ENCODE data around the gene TTC27. TPM values are rescaled to one million over a fixed set of nuclear protein-coding genes. Genes with fewer than 3 reads are reported as not detected.

Gene TTC27
- total and polyA plus RNA-seq, 4 donors = 11.8 to 20.3 (median 15.7) TPM

- whole genome bisulfite sequencing (ENCODE audit: insufficient coverage) = 75% methylated on average over 7 of the region's 11 CpGs
- no peak for DNase-seq (ENCODE audit: low read depth in 4 of 6, low spot score in 6 of 6)
- H3K27ac ChIP-seq (ENCODE audit: low read depth, low read length) = no peak overlapping the region
- no peaks in the 10 kb centered on the region for H3K9me3 ChIP-seq (ENCODE audit: control insufficient read depth, insufficient read depth, low read length)
- H3K27me3 ChIP-seq (ENCODE audit: control insufficient read depth, insufficient read depth, low read length) = no peaks in the 10 kb centered on the region
- no peaks in the 10 kb centered on the region for H3K4me1 ChIP-seq (ENCODE audit: control insufficient read depth, insufficient read depth, low read length)
- no peaks in the 10 kb centered on the region for H3K36me3 ChIP-seq (ENCODE audit: control insufficient read depth, insufficient read depth, low read length)
- H3K4me3 ChIP-seq (ENCODE audit: low read depth, low read length) = no peak overlapping the region
Measured at GRCh38 chr2:32758232-32758631, 130.4 kb downstream of the TTC27 start.

- DNase-seq (ENCODE audit: low read depth in 4 of 6, low spot score in 6 of 6) = no peak
- Histone ChIP-seq H3K27me3 (ENCODE audit: control insufficient read depth, insufficient read depth, low read length) (no peaks in the 10 kb centered on the region), H3K4me3 (ENCODE audit: low read depth, low read length) (no peak overlapping the region), H3K36me3 (ENCODE audit: control insufficient read depth, insufficient read depth, low read length) (no peaks in the 10 kb centered on the region), H3K9me3 (ENCODE audit: control insufficient read depth, insufficient read depth, low read length) (no peaks in the 10 kb centered on the region), H3K27ac (ENCODE audit: low read depth, low read length) (no peak overlapping the region), H3K4me1 (ENCODE audit: control insufficient read depth, insufficient read depth, low read length) (no peaks in the 10 kb centered on the region)
- WGBS (ENCODE audit: insufficient coverage) = 62% methylated on average over 1 of the region's 4 CpGs
Measured at GRCh38 chr2:32760628-32761027, 132.8 kb downstream of the TTC27 start.

- no peaks in the 10 kb centered on the region for H3K9me3 ChIP-seq (ENCODE audit: control insufficient read depth, insufficient read depth, low read length)
- H3K36me3 ChIP-seq (ENCODE audit: control insufficient read depth, insufficient read depth, low read length) = no peaks in the 10 kb centered on the region
- no peaks in the 10 kb centered on the region for H3K27me3 ChIP-seq (ENCODE audit: control insufficient read depth, insufficient read depth, low read length)
- no peaks in the 10 kb centered on the region for H3K4me1 ChIP-seq (ENCODE audit: control insufficient read depth, insufficient read depth, low read length)
- H3K27ac ChIP-seq (ENCODE audit: low read depth, low read length) = no peak overlapping the region
- no peak overlapping the region for H3K4me3 ChIP-seq (ENCODE audit: low read depth, low read length)
- 94% methylated on average over 1 of the region's 1 CpG for WGBS (ENCODE audit: insufficient coverage)
- no peak for DNase-seq (ENCODE audit: low read depth in 4 of 6, low spot score in 6 of 6)
Measured at GRCh38 chr2:32768387-32769174, 140.7 kb downstream of the TTC27 start.

GRCh38 chr2:32770360-32770759, 142.5 kb downstream of the TTC27 start:
- Histone ChIP-seq H3K4me1 (ENCODE audit: control insufficient read depth, insufficient read depth, low read length) (no peaks in the 10 kb centered on the region), H3K9me3 (ENCODE audit: control insufficient read depth, insufficient read depth, low read length) (no peaks in the 10 kb centered on the region), H3K4me3 (ENCODE audit: low read depth, low read length) (no peak overlapping the region), H3K27me3 (ENCODE audit: control insufficient read depth, insufficient read depth, low read length) (no peaks in the 10 kb centered on the region), H3K27ac (ENCODE audit: low read depth, low read length) (no peak overlapping the region), H3K36me3 (ENCODE audit: control insufficient read depth, insufficient read depth, low read length) (no peaks in the 10 kb centered on the region)
- DNase-seq (ENCODE audit: low read depth in 4 of 6, low spot score in 6 of 6) = no peak
- WGBS (ENCODE audit: insufficient coverage) = no CpG with 5 or more reads among the region's 5 CpGs

GRCh38 chr2:32772638-32773447, 145.0 kb downstream of the TTC27 start:
- H3K9me3 ChIP-seq (ENCODE audit: control insufficient read depth, insufficient read depth, low read length) = no peaks in the 10 kb centered on the region
- peak; percentile 36 to 91 (median 51) for DNase-seq (ENCODE audit: low read depth in 4 of 6, low spot score in 6 of 6)
- H3K4me1 ChIP-seq (ENCODE audit: control insufficient read depth, insufficient read depth, low read length) = no peaks in the 10 kb centered on the region
- 26% methylated on average over 3 of the region's 6 CpGs for WGBS (ENCODE audit: insufficient coverage)
- H3K27ac ChIP-seq (ENCODE audit: low read depth, low read length) = no peak overlapping the region
- no peaks in the 10 kb centered on the region for H3K27me3 ChIP-seq (ENCODE audit: control insufficient read depth, insufficient read depth, low read length)
- no peaks in the 10 kb centered on the region for H3K36me3 ChIP-seq (ENCODE audit: control insufficient read depth, insufficient read depth, low read length)
- no peak overlapping the region for H3K4me3 ChIP-seq (ENCODE audit: low read depth, low read length)

- WGBS (ENCODE audit: insufficient coverage) = 58% methylated on average over 5 of the region's 5 CpGs
- DNase-seq (ENCODE audit: low read depth in 4 of 6, low spot score in 6 of 6) = peak in 2 of 6 donors; percentile 17 to 20
- Histone ChIP-seq H3K27ac (ENCODE audit: low read depth, low read length) (no peak overlapping the region), H3K4me1 (ENCODE audit: control insufficient read depth, insufficient read depth, low read length) (no peaks in the 10 kb centered on the region), H3K4me3 (ENCODE audit: low read depth, low read length) (no peak overlapping the region), H3K36me3 (ENCODE audit: control insufficient read depth, insufficient read depth, low read length) (no peaks in the 10 kb centered on the region), H3K9me3 (ENCODE audit: control insufficient read depth, insufficient read depth, low read length) (no peaks in the 10 kb centered on the region), H3K27me3 (ENCODE audit: control insufficient read depth, insufficient read depth, low read length) (no peaks in the 10 kb centered on the region)
Measured at GRCh38 chr2:32773448-32773808, 145.6 kb downstream of the TTC27 start.

GRCh38 chr2:32775954-32776353, 148.1 kb downstream of the TTC27 start:
- Histone ChIP-seq H3K9me3 (ENCODE audit: control insufficient read depth, insufficient read depth, low read length) (peaks cover 3% of the 10 kb centered on the region), H3K27me3 (ENCODE audit: control insufficient read depth, insufficient read depth, low read length) (no peaks in the 10 kb centered on the region), H3K36me3 (ENCODE audit: control insufficient read depth, insufficient read depth, low read length) (no peaks in the 10 kb centered on the region), H3K4me1 (ENCODE audit: control insufficient read depth, insufficient read depth, low read length) (no peaks in the 10 kb centered on the region), H3K4me3 (ENCODE audit: low read depth, low read length) (no peak overlapping the region), H3K27ac (ENCODE audit: low read depth, low read length) (no peak overlapping the region)
- WGBS (ENCODE audit: insufficient coverage) = no CpG with 5 or more reads among the region's 1 CpG
- DNase-seq (ENCODE audit: low read depth in 4 of 6, low spot score in 6 of 6) = no peak

- DNase-seq (ENCODE audit: low read depth in 4 of 6, low spot score in 6 of 6) = no peak
- peaks cover 4% of the 10 kb centered on the region for H3K9me3 ChIP-seq (ENCODE audit: control insufficient read depth, insufficient read depth, low read length)
- H3K27ac ChIP-seq (ENCODE audit: low read depth, low read length) = no peak overlapping the region
- no peaks in the 10 kb centered on the region for H3K27me3 ChIP-seq (ENCODE audit: control insufficient read depth, insufficient read depth, low read length)
- no peaks in the 10 kb centered on the region for H3K36me3 ChIP-seq (ENCODE audit: control insufficient read depth, insufficient read depth, low read length)
- 94% methylated on average over 4 of the region's 6 CpGs for WGBS (ENCODE audit: insufficient coverage)
- H3K4me3 ChIP-seq (ENCODE audit: low read depth, low read length) = no peak overlapping the region
- no peaks in the 10 kb centered on the region for H3K4me1 ChIP-seq (ENCODE audit: control insufficient read depth, insufficient read depth, low read length)
Measured at GRCh38 chr2:32777714-32778113, 149.9 kb downstream of the TTC27 start.

- H3K4me3 ChIP-seq (ENCODE audit: low read depth, low read length) = no peak overlapping the region
- DNase-seq (ENCODE audit: low read depth in 4 of 6, low spot score in 6 of 6) = no peak
- no peaks in the 10 kb centered on the region for H3K4me1 ChIP-seq (ENCODE audit: control insufficient read depth, insufficient read depth, low read length)
- no CpG with 5 or more reads among the region's 2 CpGs for WGBS (ENCODE audit: insufficient coverage)
- H3K27ac ChIP-seq (ENCODE audit: low read depth, low read length) = no peak overlapping the region
- H3K9me3 ChIP-seq (ENCODE audit: control insufficient read depth, insufficient read depth, low read length) = peaks cover 4% of the 10 kb centered on the region
- no peaks in the 10 kb centered on the region for H3K36me3 ChIP-seq (ENCODE audit: control insufficient read depth, insufficient read depth, low read length)
- H3K27me3 ChIP-seq (ENCODE audit: control insufficient read depth, insufficient read depth, low read length) = no peaks in the 10 kb centered on the region
Measured at GRCh38 chr2:32780961-32781360, 153.1 kb downstream of the TTC27 start.

- Histone ChIP-seq H3K4me3 (ENCODE audit: low read depth, low read length) (no peak overlapping the region), H3K36me3 (ENCODE audit: control insufficient read depth, insufficient read depth, low read length) (no peaks in the 10 kb centered on the region), H3K27ac (ENCODE audit: low read depth, low read length) (no peak overlapping the region), H3K4me1 (ENCODE audit: control insufficient read depth, insufficient read depth, low read length) (no peaks in the 10 kb centered on the region), H3K9me3 (ENCODE audit: control insufficient read depth, insufficient read depth, low read length) (peaks cover 4% of the 10 kb centered on the region), H3K27me3 (ENCODE audit: control insufficient read depth, insufficient read depth, low read length) (no peaks in the 10 kb centered on the region)
- DNase-seq (ENCODE audit: low read depth in 4 of 6, low spot score in 6 of 6) = peak in 2 of 6 donors; percentile 9 to 37
- WGBS (ENCODE audit: insufficient coverage) = no CpG with 5 or more reads among the region's 2 CpGs
Measured at GRCh38 chr2:32783469-32783868, 155.6 kb downstream of the TTC27 start.
